Measurements from ENCODE around the gene TSGA10.
A peak's percentile ranks its signal among the peaks of the same experiment; 100 is the strongest.

The TSGA10 gene

DNA sequence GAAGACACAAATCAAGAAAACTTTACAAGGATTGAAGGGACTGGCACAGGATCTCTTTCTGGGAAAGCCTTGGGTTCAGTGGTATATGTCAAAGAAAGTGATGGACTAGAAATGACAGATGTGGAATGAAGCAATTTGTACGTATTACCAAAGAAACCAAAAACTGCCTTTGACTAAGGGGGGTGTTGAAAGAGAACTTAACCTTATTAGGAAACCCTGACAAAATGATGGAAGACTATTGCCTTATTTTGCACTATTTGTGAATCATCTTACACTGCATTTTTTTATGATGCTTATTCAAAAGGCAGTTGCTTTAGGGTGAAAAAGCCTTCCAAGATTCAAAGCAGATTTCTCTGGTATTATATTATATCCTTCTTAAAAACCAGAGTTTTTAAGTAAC lies 4.0 kb downstream of the TSGA10 start:
- H3K36me3 ChIP-seq (ENCODE audit: insufficient read depth) = no peaks in the 10 kb centered on the region
- TF ChIP-seq, protein P1, sequence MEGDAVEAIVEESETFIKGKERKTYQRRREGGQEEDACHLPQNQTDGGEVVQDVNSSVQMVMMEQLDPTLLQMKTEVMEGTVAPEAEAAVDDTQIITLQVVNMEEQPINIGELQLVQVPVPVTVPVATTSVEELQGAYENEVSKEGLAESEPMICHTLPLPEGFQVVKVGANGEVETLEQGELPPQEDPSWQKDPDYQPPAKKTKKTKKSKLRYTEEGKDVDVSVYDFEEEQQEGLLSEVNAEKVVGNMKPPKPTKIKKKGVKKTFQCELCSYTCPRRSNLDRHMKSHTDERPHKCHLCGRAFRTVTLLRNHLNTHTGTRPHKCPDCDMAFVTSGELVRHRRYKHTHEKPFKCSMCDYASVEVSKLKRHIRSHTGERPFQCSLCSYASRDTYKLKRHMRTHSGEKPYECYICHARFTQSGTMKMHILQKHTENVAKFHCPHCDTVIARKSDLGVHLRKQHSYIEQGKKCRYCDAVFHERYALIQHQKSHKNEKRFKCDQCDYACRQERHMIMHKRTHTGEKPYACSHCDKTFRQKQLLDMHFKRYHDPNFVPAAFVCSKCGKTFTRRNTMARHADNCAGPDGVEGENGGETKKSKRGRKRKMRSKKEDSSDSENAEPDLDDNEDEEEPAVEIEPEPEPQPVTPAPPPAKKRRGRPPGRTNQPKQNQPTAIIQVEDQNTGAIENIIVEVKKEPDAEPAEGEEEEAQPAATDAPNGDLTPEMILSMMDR (conservative IDR thresholded peaks at IDR 0.05; ENCODE audit: low read depth, low read length) = no peak
- H3K9ac ChIP-seq = no peak overlapping the region
- H3K4me3 ChIP-seq (IDR thresholded peaks at IDR 0.05; ENCODE audit: insufficient read depth, low read depth, low read length) = no peak overlapping the region
- peaks cover 5% of the 10 kb centered on the region for H3K4me1 ChIP-seq (ENCODE audit: low read depth, poor library complexity, severe bottlenecking)
- no peaks in the 10 kb centered on the region for H3K27me3 ChIP-seq (ENCODE audit: insufficient read depth, low read depth)
- no peak overlapping the region for H2AFZ ChIP-seq (ENCODE audit: low read depth)
- H4K20me1 ChIP-seq (ENCODE audit: insufficient read depth) = no peaks in the 10 kb centered on the region
- H3K4me2 ChIP-seq = no peak overlapping the region
- H3K27ac ChIP-seq = no peak overlapping the region
- H3K79me2 ChIP-seq (ENCODE audit: insufficient read depth, low read depth) = no peaks in the 10 kb centered on the region

DNA sequence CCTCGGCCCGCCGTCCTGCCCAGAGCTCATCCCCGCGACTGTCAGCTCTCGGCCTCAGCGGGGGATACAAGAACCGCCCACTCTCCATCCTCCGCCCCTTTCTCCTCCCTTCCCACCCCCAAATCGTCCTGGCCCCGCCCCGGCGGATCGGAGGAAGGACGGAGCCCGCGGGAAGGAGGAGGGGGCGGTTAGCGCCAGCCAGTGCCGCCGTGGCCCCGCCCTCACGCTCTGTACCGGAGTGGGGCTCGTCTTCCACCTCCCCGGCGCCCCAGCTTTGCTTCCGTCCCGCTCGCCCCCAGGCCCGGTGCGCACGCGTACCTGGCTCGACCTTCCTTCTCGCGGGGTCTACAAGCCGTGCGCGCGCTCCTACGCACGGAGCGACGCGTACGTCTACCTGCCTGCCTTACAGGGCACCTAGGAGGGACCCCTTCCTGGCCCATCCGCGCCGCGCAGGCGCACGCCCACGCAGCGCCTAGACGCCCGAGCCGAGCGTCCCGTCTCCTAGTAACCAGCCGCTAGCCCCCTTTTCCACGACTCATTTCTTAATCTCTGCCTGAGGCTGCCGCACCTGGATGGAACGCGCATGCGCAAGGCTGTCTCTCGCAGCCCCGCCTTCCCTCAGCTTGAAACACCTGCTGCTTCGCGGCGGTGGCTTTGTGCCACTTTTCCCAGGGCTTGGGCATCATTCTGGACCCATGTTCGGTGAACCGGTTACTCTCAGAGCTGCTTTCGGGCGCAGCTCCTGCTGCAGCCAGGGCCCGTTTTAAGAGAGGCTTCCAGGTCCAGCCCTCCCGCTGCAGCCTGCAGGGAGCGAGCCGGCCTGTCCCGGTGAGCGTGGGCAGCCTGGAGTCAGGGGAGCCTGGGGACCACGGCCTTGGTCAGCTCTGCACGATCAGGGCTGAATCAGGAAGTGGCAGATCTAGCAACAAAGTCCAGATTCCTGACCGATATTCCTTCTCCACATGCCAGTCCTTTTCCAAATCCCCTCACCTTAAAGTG lies 13.3 kb downstream of the TSGA10 start, which contains the start of gene C2orf15:
TSS of gene C2orf15 (plus strand) at position 598 of the 999 bp plus-strand sequence. CDS start 8,852 bp downstream, outside the sequence.
- peak within 1 kb of the TSS; percentile 95 for H3K4me3 ChIP-seq (IDR thresholded peaks at IDR 0.05; ENCODE audit: insufficient read depth, low read depth, low read length)
- H3K9ac ChIP-seq = peak within 1 kb of the TSS; percentile 50; the same call in 1 of the 2 replicates
- H4K20me1 ChIP-seq (ENCODE audit: insufficient read depth) = no peaks in the 10 kb centered on the region
- peak within 1 kb of the TSS; percentile 77 for H2AFZ ChIP-seq (ENCODE audit: low read depth)
- no peaks in the 10 kb centered on the region for H3K36me3 ChIP-seq (ENCODE audit: insufficient read depth)
- peak within 1 kb of the TSS; percentile 84 for H3K4me2 ChIP-seq
- H3K27ac ChIP-seq = peak within 1 kb of the TSS; percentile 46
- TF ChIP-seq, protein P1 (conservative IDR thresholded peaks at IDR 0.05; ENCODE audit: low read depth, low read length) = no peak
- no peaks in the 10 kb centered on the region for H3K79me2 ChIP-seq (ENCODE audit: insufficient read depth, low read depth)
- H3K4me1 ChIP-seq (ENCODE audit: low read depth, poor library complexity, severe bottlenecking) = peaks cover 20% of the 10 kb centered on the region
- H3K27me3 ChIP-seq (ENCODE audit: insufficient read depth, low read depth) = no peaks in the 10 kb centered on the region

DNA sequence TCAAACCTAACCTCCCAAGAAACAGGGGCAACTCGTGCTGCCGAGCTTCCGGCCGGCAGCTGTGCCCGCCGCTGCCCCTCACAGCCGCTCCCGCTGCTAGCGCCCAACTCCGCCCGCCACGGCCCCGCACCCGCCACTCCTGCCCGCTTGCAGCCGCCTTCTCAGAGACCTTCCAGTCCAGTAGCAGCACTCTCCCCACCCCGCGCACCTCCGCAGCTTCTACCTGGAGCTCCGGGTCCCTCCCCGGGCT lies 14.0 kb downstream of the TSGA10 start:
- Histone ChIP-seq H3K4me1 (ENCODE audit: low read depth, poor library complexity, severe bottlenecking) (peaks cover 20% of the 10 kb centered on the region), H4K20me1 (ENCODE audit: insufficient read depth) (no peaks in the 10 kb centered on the region), H3K27me3 (ENCODE audit: insufficient read depth, low read depth) (no peaks in the 10 kb centered on the region), H2AFZ (ENCODE audit: low read depth) (peak overlapping the region; percentile 77), H3K27ac (peak overlapping the region; percentile 46; the same call in 1 of the 2 replicates), H3K36me3 (ENCODE audit: insufficient read depth) (no peaks in the 10 kb centered on the region), H3K9ac (peak overlapping the region; percentile 50; the same call in 1 of the 2 replicates), H3K4me3 (IDR thresholded peaks at IDR 0.05; ENCODE audit: insufficient read depth, low read depth, low read length) (no peak overlapping the region), H3K4me2 (peak overlapping the region; percentile 64), H3K79me2 (ENCODE audit: insufficient read depth, low read depth) (no peaks in the 10 kb centered on the region)
- TF ChIP-seq, protein P1 (conservative IDR thresholded peaks at IDR 0.05; ENCODE audit: low read depth, low read length) = no peak

DNA sequence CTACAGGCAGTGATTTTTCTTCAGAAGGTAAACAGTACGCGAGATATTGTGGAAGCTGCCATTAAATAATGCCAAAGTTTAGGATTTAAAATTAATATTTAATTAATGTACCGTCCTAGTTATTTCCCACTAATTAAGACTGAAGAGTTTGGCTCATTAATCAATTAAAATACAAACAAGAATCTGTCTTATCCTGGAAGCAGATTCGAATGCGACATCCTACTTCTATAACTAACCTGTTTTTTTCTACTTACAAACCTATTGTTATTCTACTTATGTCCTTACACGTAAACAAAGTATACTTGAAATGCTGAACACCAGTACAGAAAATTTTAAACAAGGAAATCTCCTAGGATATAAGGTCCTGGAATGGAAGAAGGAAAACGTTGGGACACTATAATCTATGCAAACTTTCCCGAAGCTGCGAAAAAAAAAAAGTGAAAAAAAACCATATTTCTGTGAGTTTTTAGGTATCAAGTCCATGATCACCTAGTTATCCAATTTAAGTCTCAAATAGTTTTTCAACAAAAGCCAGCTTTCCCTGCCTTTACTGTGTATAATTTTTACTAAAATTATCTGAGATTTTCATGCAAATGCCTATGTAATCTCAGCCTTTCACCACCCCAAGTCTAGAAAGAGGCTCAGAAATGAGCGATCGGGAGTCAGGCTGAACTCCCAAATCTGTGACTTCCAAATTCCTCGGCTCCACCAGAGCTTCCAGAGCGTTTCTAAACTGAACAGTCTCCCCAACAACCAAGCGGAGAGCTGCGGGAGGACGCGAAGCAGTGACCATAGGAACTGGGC lies 14.5 kb downstream of the TSGA10 start:
- TF ChIP-seq, protein P1 (conservative IDR thresholded peaks at IDR 0.05; ENCODE audit: low read depth, low read length) = no peak
- H2AFZ ChIP-seq (ENCODE audit: low read depth) = peak overlapping the region; percentile 77
- H3K27ac ChIP-seq = no peak overlapping the region
- no peaks in the 10 kb centered on the region for H3K27me3 ChIP-seq (ENCODE audit: insufficient read depth, low read depth)
- H4K20me1 ChIP-seq (ENCODE audit: insufficient read depth) = no peaks in the 10 kb centered on the region
- peaks cover 20% of the 10 kb centered on the region for H3K4me1 ChIP-seq (ENCODE audit: low read depth, poor library complexity, severe bottlenecking)
- H3K9ac ChIP-seq = peak overlapping the region; percentile 50; the same call in 1 of the 2 replicates
- H3K36me3 ChIP-seq (ENCODE audit: insufficient read depth) = no peaks in the 10 kb centered on the region
- peak overlapping the region; percentile 64 for H3K4me2 ChIP-seq
- H3K79me2 ChIP-seq (ENCODE audit: insufficient read depth, low read depth) = no peaks in the 10 kb centered on the region
- no peak overlapping the region for H3K4me3 ChIP-seq (IDR thresholded peaks at IDR 0.05; ENCODE audit: insufficient read depth, low read depth, low read length)
